Measurements from ENCODE around the gene ATXN10. TPM values are rescaled to one million over a fixed set of nuclear protein-coding genes. Genes with fewer than 3 reads are reported as not detected.

The ATXN10 gene
- total RNA-seq, 1 experiment from 2014 or later: 135 TPM

DNA sequence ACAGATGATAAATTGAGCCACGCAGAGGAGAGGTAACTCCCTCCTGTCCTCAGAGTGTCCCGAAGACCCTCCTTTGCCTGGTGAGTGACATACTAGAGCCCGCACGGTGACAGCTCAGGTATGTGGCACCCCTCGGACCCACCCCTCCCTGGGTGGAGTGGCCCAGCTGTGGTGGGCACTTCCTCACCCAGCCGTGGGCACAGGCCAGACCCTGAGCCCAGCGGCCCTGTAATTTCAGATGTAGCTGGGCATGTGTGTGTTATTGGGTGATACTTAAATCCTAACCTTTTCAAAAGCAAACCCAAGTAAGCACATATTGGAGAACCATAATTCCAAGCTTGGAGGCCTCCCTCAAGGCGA lies 212.2 kb downstream of the ATXN10 start:
- Histone ChIP-seq H4K20me1 (ENCODE audit: insufficient read depth) (no peaks in the 10 kb centered on the region), H3K4me2 (ENCODE audit: low read length) (no peak overlapping the region), H3K9me2 (ENCODE audit: insufficient read depth) (no peaks in the 10 kb centered on the region), H2AFZ (ENCODE audit: low read depth, low read length, poor library complexity, severe bottlenecking) (no peak overlapping the region), H3K9ac (ENCODE audit: low read length) (no peak overlapping the region), H3K27ac (ENCODE audit: low read depth, low read length) (no peak overlapping the region), H3K79me2 (ENCODE audit: insufficient read depth, low read length) (no peaks in the 10 kb centered on the region), H3K27me3 (ENCODE audit: insufficient read depth, low read length) (no peaks in the 10 kb centered on the region), H3K9me3 (ENCODE audit: control insufficient read depth in 1 of 2, insufficient read depth in 1 of 2, low read depth in 1 of 2, low read length in 2 of 2) (no peaks in the 10 kb centered on the region), H3K4me1 (ENCODE audit: control insufficient read depth in 1 of 2, insufficient read depth in 2 of 2, low read length in 2 of 2) (peaks cover 4 to 24% of the 10 kb centered on the region in 2 experiments), H3K36me3 (ENCODE audit: control insufficient read depth in 1 of 2, insufficient read depth in 2 of 2, low read length in 2 of 2) (no peaks in the 10 kb centered on the region), H3K4me3 (replicated peaks in 1 of 2; ENCODE audit: low read depth in 1 of 2, low read length in 2 of 2) (no peak overlapping the region)
- BruUV-seq (replicated peaks): no TSS peak
- DNase-seq (ENCODE audit: low read depth, low spot score) (no peak), ATAC-seq (no peak)
- TF ChIP-seq ELF1 (IDR thresholded peaks at IDR 0.05; ENCODE audit: borderline replicate concordance, low read depth) (no peak), SP1 (IDR thresholded peaks at IDR 0.05; ENCODE audit: low read depth) (no peak), CBX3 (IDR thresholded peaks at IDR 0.05; ENCODE audit: low read depth) (no peak), TCF7L2 (IDR thresholded peaks at IDR 0.05; ENCODE audit: borderline replicate concordance, extremely low read depth, insufficient read depth, insufficient read length) (no peak), EZH2phosphoT487 (IDR thresholded peaks at IDR 0.05; ENCODE audit: borderline replicate concordance) (no peak), POLR2AphosphoS5 (IDR thresholded peaks at IDR 0.05; ENCODE audit: low read depth, low read length) (no peak)
- TF ChIP-seq, protein P1, sequence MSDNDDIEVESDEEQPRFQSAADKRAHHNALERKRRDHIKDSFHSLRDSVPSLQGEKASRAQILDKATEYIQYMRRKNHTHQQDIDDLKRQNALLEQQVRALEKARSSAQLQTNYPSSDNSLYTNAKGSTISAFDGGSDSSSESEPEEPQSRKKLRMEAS (IDR thresholded peaks at IDR 0.05): no peak
- TF ChIP-seq, protein P2, sequence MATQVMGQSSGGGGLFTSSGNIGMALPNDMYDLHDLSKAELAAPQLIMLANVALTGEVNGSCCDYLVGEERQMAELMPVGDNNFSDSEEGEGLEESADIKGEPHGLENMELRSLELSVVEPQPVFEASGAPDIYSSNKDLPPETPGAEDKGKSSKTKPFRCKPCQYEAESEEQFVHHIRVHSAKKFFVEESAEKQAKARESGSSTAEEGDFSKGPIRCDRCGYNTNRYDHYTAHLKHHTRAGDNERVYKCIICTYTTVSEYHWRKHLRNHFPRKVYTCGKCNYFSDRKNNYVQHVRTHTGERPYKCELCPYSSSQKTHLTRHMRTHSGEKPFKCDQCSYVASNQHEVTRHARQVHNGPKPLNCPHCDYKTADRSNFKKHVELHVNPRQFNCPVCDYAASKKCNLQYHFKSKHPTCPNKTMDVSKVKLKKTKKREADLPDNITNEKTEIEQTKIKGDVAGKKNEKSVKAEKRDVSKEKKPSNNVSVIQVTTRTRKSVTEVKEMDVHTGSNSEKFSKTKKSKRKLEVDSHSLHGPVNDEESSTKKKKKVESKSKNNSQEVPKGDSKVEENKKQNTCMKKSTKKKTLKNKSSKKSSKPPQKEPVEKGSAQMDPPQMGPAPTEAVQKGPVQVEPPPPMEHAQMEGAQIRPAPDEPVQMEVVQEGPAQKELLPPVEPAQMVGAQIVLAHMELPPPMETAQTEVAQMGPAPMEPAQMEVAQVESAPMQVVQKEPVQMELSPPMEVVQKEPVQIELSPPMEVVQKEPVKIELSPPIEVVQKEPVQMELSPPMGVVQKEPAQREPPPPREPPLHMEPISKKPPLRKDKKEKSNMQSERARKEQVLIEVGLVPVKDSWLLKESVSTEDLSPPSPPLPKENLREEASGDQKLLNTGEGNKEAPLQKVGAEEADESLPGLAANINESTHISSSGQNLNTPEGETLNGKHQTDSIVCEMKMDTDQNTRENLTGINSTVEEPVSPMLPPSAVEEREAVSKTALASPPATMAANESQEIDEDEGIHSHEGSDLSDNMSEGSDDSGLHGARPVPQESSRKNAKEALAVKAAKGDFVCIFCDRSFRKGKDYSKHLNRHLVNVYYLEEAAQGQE (IDR thresholded peaks at IDR 0.05; ENCODE audit: low read depth): no peak
- TF ChIP-seq, protein P3, sequence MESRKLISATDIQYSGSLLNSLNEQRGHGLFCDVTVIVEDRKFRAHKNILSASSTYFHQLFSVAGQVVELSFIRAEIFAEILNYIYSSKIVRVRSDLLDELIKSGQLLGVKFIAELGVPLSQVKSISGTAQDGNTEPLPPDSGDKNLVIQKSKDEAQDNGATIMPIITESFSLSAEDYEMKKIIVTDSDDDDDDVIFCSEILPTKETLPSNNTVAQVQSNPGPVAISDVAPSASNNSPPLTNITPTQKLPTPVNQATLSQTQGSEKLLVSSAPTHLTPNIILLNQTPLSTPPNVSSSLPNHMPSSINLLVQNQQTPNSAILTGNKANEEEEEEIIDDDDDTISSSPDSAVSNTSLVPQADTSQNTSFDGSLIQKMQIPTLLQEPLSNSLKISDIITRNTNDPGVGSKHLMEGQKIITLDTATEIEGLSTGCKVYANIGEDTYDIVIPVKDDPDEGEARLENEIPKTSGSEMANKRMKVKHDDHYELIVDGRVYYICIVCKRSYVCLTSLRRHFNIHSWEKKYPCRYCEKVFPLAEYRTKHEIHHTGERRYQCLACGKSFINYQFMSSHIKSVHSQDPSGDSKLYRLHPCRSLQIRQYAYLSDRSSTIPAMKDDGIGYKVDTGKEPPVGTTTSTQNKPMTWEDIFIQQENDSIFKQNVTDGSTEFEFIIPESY (IDR thresholded peaks at IDR 0.05; ENCODE audit: extremely low read depth, insufficient replicate concordance, low read length): no peak
- ChIA-PET POLR2A (no interaction called here), CTCF (no interaction called here), RAD21 (ENCODE audit: low non-redundant PET in 1 of 2, low total read pairs in 2 of 2, uncharacterized antibody in 2 of 2, unreplicated experiment in 2 of 2) (no interaction called here)
- intact Hi-C loops (cut with micrococcal nuclease): no loop called here
